GM12873 (cell line): ENCODE measurements around the gene VPS18.
A peak's percentile ranks its signal among the peaks of the same experiment; 100 is the strongest.

Experiments used
- CTCF ChIP-seq: IDR thresholded peaks from 2 replicates; pipeline ENCODE4 v1.5.1; 2012; ENCODE audit warnings: low read depth, mild to moderate bottlenecking, moderate library complexity, low read length, control low read depth; ENCODE audit not compliant: insufficient read depth; ENCODE audit errors: missing control alignments

The VPS18 gene

GRCh38 chr15:40926659-40927494, 32.6 kb downstream of the VPS18 start:
- no peak for TF ChIP-seq CTCF

GRCh38 chr15:40927495-40927872, 33.2 kb downstream of the VPS18 start:
- no peak for TF ChIP-seq CTCF

GRCh38 chr15:40927873-40928806, 33.9 kb downstream of the VPS18 start:
- no peak for TF ChIP-seq CTCF

GRCh38 chr15:40928821-40929659, 34.8 kb downstream of the VPS18 start, which contains the start of gene DLL4:
TSS of gene DLL4 (plus strand) at chr15:40929340. CDS start at chr15:40929669, 329 bp downstream.
- no peak for TF ChIP-seq CTCF

GRCh38 chr15:40929660-40930429, 35.6 kb downstream of the VPS18 start:
- TF ChIP-seq CTCF, result no peak

- peak; percentile 86 for TF ChIP-seq CTCF
Observed at GRCh38 chr15:40930430-40931299, 36.4 kb downstream of the VPS18 start.
